Stimulated activated CD8-positive, alpha-beta memory T cell treated with anti-CD3 and anti-CD28 coated beads, Interleukin-12 subunit alpha, Interleukin-12 subunit beta, amount 100 ng/mL, for 1 hour (primary cell): ENCODE results near the gene PLPPR1.

ENCODE experiments used
- DNase-seq: peaks from one replicate; pipeline ENCODE4 v3.0.0-alpha.2; 2020; ENCODE audit warnings: low read depth

PLPPR1 gene

DNA sequence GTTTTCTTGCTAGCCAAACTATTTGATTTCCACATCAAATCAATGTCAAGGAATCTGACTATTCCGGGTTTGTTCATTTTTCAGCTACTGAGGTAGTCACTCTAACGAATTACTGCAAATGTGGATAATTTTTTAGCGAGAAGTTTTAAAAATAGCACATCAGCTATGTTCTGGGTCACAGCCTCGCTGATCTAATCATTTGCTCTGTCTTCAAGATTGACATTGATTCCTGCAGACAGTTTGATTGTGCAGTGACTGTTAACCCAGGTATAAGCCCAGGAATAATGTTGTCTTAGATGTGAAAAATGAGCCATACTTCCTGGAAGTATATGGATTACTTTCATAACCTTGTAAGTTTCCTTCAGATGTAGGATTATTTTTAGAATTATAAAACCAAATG, 181.1 kb downstream of the PLPPR1 start:
- DNase-seq, result no peak

DNA sequence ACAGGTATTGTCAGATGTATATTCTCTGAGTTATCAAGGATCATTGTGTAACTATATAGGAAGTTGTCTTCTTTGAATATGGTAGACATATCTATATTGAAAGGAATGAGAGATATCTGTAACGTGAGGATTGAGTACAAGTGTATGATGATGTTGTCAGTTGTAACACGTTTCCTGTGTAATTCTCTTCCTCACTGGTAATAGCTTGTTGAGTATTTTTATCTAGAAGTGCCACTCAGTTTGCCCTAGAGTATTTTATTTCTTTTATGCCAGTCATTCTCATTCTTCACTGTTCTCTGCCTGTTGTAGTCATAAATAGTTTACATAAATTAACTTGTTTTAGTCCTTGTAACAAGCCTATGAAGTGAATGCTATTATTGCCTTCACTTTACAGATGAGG, 184.1 kb downstream of the PLPPR1 start:
- DNase-seq, result no peak

DNA sequence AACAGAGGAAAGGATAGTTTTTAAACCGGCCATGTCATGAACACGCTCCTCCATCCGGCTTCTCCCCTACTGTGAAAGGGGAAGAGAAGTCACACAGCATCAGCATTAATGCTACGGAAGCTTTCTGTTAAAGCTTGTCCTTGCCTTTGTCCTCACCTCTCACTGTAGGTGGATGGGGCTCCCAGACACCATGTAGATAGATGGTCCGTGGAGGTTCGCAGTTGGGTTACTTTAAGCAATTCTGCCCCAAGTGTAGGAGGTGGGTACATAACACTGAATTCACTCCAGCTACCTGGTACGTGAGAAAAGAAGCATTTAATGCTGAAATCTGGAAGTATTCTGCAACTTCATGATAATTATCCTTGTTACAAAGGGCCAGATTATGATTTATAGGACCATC, 190.5 kb downstream of the PLPPR1 start:
- DNase-seq, result no peak

DNA sequence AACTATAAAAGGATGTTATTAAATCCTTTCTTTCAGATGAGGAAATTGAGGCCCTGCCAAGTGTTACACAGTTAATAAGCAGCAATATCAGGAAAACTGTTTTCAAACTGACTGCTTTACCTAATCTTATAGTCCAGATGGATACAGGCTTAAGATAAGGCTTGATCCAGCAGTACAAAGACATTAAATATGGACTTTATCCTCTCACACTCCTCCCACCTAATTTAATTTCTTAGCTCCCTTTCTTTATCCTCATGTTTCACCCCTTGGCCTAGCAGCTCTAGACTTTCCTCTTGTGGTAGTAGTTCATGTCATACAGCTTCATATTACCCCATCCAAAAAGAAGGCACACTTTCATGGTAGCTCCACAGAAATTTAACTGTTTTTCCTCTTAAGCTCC, 191.8 kb downstream of the PLPPR1 start:
- DNase-seq, result no peak

DNA sequence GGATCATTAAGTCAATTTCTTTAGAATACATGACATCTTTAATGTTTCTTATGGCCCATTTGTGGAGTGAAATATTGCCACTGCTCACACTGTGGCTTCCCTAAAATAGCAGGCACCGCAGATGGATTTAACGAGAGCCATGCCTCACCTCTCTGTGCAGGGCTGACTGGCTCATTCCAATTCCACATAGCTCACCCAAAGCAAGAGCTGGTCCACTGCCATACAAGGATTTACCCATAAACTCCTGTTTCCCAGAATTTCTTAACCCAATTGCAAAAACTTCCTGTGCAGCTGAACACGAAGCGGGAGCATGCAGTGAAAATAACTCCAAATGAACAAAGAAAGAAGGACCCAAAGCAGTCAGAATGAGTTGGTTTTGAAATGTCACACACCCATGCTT, 196.7 kb downstream of the PLPPR1 start:
- no peak for DNase-seq

DNA sequence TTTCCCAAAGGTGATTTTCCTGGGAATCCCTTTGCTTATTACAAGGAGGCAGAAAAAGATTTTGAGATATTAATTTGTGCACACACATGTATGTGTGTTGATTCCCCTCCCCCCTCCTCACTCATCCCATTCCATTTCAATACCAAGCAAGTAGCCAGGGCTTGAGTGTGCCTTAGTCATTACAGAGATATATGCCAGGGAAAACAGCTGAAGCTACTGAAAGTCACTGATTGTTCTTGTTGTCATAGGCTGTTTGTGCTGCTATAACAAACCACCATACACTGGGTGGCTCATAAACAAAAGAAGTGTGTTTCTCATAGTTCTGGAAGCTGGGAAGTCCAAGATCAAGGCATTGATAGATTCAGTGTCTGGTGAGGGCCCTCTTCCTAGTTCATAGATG, 197.6 kb downstream of the PLPPR1 start:
- no peak for DNase-seq

DNA sequence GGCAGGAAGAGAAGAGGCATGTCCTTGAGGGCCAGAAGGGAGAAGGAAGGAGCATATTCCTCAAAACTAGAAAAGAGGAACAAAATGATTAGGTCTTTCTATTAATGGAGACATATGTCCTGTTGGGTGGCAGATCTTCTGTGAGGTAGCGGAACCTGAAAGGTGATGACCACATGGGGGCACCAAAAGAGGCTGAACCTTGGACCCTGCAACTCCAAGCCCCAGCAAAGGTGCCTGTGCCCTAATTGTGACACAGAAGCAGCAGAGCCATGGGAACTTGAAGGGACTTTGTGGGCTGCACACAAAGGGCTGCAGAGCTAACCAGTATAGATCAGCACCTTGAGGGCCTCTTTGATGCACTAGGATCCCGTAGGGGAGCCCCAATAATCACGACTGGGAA, 198.3 kb downstream of the PLPPR1 start:
- DNase-seq, result no peak

DNA sequence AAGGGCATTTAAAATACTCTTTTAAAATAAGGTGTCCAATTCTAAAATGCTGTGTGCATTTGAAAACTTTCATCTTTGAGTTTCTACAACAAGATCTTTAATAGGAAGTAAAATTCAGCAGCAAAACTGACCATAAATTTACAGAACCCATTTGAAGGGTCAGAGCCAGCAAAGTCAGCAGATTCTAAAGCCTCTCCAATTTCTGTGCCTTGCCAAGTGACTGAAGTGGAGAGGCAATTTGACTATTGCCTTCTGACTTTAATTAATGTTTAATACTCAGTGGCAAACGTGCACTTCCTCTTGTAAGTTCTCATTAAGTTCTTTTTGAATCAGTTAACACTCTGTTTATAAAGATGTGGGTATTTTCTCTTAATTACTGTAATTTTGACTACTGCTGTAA, 201.1 kb downstream of the PLPPR1 start:
- DNase-seq, result no peak

DNA sequence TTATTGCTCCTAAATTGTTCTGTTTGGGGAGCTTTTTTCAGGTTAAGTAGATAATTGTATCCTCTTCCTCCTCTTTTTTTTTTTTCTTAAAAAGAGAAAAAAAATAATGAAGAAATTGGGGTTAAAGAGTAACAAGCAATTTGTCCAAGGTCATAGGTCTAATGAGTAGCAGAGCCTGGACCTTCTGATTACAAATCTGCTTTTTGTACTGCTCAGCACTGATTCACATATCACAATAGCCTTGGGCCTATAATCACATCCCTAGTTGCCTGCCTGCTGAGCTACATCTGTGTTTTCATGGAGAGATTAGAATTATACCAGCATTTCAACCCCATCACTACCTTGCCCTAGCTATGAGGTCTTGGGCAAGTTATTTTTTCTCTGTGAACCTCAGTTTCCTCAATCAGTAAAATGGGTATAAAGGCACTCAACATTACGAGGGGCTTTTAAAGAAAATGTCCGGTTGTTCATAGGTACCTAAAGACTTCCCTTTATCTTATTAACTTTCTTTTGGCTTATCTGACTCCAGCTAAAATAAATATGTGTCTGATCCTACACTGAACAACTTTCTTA, 204.0 kb downstream of the PLPPR1 start:
- no peak for DNase-seq

DNA sequence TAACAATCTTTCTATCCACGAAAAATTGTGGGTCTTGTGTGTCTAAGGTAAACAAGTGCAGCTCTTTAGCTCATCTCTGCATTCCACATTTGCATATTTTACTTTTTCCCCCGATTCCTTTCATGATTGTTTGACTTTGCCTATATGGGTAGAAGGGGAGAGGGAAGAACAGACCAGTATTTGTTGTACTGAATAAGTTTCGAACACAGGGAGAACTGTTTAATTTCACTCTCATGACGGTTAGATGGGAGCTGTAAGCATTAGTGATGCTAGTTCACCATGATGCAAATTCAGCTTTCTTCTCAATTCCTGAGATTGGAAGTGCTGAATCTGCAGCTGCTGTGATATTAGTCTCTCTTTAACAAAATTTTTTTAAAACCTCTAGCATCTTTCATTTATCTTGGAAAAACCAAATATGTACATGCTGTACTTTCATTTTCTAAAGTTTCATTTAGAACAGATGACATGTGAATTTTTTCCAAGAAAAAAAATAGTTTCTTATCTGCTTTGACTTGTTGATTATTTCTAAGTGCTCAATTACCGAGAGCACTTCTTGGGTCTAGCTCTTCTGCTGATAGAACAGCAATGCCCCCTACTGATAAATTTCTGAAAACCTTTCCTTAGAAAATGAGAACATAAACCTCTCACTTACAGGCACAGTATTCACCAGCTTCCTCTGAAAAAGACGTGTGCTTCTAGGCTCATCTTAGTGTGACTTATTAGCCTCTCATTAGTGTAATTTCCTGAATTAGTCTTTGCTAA, 206.8 kb downstream of the PLPPR1 start:
- no peak for DNase-seq

DNA sequence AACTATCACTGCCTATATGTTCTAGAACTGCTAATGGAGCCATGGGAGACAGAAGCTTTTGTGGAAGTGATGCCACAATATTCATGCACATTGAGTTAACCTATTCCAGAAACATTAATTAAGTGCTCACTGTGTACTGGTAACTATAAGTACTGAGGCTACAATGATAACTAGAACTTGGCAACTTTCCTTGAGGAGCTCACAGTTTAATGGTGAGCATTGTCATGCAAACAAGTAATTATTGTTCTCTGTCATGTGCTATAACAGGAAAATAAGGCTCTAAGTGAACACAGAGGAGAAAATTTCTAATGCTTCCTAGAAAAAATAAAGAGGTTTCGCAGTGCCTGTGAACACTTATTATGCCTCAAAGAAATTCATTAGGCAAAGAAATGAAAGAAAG, 214.1 kb downstream of the PLPPR1 start:
- DNase-seq, result no peak

DNA sequence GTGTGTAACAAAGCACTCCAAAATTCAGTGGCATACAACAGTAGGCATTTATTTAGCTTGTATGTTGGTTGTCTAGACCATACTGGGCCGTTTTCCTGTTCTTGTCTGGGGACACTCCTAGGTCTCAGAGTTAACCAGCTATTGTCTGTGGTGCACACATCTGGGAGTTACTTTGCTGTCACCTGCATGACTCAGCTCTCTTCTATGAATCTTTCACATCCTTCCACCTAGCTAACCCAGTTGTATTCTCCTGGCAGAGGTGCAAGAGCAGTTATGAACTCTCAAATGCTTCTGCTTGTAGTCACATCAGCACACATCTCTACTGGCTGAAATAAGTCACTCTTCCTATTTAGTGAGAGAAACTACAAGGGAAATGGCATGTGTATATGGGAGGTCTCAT, 218.2 kb downstream of the PLPPR1 start:
- no peak for DNase-seq

DNA sequence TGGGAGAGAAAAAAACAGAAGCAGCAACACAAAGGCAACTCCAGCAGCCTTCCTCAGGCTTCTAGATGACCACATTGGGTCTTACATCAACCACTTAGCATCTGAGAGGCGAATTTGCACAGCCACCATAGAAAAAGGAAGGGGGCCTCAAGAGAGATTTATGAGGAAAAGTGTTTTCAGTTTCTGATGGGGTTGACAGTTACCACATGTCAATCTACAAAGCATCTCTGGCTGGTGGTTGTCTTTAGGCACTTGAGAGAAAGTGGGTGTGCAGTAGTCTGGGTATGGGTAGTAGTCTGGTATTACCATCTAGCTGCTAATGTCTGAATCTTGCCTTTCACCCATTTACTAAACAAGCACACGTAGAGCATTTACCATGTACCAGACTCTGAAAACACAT, 218.8 kb downstream of the PLPPR1 start:
- no peak for DNase-seq

DNA sequence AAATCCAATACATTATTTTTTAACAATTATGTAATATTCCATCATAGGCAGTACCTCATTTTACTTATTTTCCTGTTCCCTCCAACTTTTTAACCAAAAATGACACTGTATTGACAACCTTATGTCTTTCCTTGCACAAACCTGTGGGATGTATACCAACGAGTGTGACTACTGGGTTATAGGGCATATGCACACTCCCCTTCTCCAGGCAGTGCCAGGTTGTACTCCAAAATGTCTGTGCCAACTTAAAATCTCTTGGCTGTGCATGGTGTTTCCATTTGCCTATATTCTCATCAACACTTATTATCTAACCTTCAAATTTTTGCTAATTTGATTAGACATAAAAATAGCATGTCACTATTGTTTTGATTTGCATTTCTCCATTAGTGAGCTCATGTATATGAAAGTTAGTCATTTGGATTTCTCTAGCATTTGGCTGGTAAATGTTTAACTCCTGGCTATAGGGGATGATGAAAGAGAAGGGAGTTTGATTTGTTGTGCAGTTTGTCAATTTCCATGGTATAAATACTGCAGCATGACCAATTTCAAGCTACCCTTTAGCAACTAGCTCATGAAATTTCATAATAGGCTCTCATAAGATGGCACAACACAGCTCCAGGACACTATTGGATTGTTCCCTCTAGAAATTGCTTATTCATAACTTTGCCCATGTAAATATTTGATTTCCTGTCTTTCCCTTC, 226.4 kb downstream of the PLPPR1 start:
- DNase-seq, result no peak

DNA sequence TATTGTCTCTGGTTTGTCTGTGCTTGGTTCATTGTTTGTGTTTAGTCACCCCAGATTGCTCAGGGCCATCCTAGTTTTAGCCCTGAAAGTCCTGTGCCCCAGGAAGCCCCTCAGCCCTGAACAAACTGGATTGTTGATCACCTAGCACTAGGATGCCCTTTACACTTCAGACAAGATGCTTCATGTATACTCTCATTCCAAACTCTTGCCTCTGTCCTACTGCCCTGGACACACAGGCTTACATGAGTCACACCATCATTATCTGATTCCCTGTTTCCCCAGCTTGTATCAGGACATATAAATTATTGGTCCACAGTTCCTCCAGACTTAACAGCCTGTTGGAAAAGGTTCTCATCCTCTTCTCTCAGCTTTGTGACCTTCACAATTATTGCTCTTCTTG, 236.2 kb downstream of the PLPPR1 start:
- no peak for DNase-seq

DNA sequence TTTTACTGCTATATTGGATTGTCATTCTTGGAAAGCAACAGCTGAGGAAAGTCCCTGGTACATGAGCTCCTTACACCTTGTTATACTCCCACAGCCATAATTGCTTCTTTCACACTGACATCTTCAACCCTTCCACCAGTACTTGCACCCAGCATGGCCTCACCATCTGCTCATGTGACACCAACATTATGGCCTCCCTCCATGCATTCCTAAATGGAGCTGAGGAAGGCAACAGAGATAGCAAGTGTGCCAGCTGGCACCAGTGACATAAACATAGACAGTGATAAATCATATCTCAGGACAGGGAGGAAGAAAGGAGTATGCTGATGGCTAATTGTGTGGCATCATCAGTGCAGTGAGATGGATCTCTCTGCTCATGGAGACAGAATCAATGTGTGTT, 236.7 kb downstream of the PLPPR1 start:
- no peak for DNase-seq

DNA sequence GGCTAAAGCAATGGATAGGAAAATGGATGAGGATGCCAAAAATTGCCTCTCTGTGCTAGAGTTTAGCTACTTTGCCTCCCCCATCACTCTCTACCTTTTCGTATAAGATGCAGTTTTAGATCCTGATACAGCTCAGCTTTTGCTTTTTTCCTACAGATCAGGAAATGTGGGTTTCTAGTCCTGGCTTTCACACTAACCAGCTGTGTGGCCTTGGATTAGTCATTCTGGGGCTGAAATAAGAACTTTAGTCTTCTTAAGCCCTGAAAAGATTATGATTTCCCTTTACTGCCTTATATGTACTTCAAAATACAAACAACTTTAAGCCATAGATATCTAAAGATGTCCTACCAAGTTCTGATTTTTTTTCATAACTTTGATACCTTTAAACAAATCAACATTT, 239.9 kb downstream of the PLPPR1 start:
- no peak for DNase-seq

DNA sequence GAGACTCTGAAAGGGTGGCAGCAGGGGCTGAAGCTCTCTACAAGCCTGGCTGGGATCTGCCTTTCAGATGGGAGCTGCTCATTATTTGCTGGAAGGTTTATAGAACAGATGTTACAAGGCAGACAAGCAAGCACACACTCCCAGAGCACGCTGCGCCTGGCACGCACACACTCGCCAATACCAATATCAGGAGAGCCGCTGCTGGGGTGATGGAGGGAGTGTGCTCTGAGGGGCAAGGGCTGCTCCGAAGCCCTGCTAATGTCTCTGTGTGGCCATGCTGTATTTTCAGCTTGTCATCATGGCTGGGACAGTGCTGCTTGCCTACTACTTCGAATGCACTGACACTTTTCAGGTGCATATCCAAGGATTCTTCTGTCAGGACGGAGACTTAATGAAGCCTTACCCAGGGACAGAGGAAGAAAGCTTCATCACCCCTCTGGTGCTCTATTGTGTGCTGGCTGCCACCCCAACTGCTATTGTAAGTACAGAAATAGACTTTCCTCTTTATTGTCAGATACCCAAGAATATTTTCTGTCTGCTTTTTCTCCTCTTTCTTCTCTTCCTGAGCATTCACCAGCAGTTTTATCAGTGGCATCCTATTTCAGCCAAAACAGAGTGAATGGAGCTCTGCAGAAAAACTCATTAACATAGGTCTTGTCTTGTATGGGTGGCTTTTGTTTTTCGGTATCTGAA, 241.2 kb downstream of the PLPPR1 start:
- DNase-seq, result no peak

DNA sequence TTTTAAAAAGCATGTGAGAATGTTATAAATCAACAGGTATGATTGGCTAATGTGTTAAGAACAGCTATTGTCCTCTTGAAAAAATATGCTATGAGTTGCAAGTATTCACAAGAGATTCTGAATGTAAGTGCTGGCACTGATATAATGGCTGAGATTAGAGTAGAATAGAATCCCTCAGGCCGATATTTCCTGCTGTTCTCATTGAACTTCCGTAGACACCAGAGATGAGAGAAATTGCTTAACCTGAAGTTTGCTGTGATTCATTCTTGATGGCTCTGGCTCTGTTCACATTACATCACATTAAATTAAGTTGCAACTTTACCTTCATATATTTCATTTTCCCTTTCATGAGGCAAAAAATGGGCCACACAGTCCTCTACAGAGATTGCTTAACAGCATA, 241.8 kb downstream of the PLPPR1 start:
- no peak for DNase-seq

DNA sequence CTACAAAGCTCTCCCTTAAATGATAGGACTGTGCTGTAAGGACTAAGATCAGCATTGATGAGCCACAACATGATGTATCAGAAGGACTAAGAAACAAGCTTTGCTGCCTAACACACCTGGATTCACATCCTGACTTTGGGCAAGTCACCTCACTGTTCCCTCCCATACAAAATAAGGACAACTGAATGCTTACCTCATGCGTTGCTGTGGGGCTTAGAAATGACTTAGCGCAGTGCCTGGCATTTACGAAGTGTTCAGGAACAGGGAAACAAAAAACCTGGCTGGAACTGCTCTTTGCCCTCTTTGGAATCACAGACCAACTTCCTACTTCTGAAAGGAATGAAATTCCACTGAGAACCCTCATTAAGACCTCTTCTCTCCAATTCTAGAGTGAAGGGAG, 242.6 kb downstream of the PLPPR1 start:
- no peak for DNase-seq

DNA sequence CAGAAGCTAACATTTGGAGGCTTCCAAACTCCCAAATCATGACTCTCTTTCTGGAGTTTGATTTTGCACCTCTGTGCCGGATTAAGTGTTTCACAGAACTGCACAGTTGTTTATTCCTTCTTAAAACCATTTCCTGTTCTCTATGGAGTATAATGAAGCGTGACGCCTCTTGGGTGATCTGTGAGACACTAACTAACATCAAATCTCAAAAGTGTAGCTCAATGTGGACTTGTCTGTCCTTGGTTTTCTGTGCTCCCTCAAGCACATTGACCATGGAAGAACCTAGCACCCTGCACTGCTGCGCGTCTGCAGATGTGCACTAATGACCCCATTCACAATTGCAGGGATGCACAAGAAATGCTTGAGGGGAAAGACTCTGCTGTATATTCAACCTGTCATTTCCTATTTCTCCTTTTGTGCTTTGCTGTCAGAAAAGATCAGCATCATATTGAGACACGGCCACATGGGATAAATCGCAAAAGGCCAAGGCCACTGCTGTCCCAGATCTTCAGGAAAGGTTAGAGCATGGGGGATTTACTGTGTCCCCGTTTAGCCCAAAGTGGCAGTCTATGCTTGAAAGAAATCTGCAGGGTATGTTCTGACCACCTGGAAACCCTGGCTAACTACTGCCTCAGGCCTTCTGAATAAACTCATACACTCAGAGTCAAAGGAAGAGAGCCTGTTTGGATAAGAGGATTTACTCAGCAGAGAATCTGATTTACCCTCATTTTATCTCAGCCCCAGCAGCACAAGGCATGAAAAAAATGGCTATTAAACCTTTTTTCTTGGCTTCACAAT, 246.6 kb downstream of the PLPPR1 start:
- DNase-seq, result no peak

DNA sequence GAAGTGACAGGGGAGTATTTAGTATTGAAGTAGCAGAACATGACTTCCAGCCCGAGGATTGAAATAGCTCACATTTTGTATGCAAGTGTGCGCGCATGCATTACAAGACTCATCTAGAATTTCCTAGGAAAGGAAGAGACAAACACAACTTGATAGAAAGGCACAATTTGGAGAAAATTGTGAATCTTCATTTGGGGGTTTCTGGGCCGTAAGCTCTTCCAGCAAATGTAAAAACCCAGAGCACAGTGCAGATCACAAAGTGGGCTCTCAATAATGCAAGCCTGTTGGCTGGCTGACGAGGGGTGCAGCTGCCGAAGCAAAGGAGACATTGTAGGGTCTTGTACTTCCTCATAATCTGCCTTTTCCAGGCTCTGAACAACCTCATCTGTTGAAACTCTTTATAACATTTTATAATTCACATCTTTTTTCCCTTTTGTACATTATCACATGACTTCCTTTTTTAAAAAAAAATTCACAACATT, 247.3 kb downstream of the PLPPR1 start:
- DNase-seq, result no peak
